GM12865 (cell line): ENCODE data around the gene SMIM38.

Experiments
- DNase-seq: peaks from one replicate; pipeline ENCODE4 v3.0.0; 2010; ENCODE audit warnings: low read depth
- H3K4me3 ChIP-seq: 2 replicates; pipeline ENCODE4 v1.5.1; 2011; ENCODE audit warnings: mild to moderate bottlenecking, low read depth, low read length, control low read depth
- TF ChIP-seq, protein P1 (sequence below): IDR thresholded peaks from 2 replicates; pipeline ENCODE4 v1.5.1; 2011; ENCODE audit warnings: low read length, control low read depth, low read depth, inconsistent platforms; ENCODE audit not compliant: insufficient read depth; ENCODE audit errors: missing control alignments

SMIM38 gene

DNA sequence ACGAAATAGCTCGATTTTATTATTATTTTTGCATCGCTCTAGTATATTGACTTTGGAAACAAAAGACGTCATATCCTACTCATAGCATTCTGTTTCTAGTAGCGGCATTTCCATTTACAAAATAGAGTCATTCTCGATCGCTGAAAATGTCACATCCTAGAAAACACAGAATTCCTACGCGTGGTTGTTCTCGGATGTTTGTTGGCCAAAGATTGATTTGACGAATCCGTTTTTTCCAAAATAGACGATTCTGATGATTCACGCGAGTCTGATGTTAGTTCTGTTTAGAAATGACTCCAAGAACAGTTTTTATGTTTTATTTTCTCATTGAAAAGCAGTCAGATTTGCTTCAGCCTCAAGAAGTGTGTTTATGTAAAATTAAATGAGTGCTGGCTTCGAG lies 47.6 kb downstream of the SMIM38 start:
- TF ChIP-seq, protein P1, sequence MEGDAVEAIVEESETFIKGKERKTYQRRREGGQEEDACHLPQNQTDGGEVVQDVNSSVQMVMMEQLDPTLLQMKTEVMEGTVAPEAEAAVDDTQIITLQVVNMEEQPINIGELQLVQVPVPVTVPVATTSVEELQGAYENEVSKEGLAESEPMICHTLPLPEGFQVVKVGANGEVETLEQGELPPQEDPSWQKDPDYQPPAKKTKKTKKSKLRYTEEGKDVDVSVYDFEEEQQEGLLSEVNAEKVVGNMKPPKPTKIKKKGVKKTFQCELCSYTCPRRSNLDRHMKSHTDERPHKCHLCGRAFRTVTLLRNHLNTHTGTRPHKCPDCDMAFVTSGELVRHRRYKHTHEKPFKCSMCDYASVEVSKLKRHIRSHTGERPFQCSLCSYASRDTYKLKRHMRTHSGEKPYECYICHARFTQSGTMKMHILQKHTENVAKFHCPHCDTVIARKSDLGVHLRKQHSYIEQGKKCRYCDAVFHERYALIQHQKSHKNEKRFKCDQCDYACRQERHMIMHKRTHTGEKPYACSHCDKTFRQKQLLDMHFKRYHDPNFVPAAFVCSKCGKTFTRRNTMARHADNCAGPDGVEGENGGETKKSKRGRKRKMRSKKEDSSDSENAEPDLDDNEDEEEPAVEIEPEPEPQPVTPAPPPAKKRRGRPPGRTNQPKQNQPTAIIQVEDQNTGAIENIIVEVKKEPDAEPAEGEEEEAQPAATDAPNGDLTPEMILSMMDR: no peak
- no peak for DNase-seq
- no peak overlapping the region for H3K4me3 ChIP-seq

DNA sequence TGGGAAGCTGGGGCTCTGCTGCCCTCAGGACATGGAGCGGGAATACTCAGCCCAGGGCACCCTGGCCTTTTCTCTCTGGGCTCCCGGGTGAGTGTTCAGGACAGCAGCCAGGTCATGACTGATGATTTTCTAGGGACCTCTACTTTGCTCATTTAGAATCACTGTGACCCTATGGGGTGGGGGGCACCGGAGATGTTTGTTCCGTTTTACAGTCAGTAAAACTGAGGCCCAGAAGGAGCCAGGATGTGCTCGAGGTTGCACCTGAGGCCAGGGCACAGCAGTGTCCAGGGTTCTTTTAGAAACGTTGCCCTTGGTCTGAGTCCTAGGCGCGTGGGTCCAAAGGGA lies 48.1 kb downstream of the SMIM38 start:
- no peak for DNase-seq
- TF ChIP-seq, protein P1: no peak
- H3K4me3 ChIP-seq: no peak overlapping the region

DNA sequence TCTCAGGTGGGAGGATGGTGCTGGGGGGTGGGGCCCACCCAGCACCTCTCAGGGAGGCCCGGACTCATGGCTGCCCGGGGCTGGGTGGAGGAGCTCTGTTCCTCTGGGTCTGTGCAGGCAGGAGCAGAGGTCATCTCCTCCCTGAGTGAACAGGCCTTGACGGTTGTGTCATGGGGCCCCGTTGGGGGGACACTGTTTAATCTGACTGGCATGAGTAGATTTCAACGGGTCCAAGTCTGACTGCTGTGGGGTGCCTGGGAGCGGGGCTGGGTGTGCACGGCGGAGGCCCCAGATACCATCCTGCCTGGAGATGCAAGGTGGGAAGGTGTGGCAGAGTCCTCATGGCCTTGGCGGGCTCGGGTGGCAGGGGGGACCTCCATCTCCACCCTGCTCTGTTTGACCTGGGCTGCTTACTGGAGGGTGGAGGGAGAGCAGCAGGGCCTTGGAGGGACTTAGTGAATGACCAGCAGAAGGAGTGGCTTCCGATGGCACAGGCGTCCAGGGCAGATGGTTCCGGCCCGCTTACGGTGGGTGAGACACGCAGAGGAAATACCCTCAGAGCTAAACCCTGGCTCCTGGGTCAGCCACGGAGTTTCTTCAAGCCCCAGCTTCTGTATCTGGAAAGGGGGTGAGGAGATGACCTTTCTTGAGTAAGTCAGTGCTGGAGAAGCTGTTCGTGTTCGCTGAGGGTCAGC lies 48.7 kb downstream of the SMIM38 start:
- TF ChIP-seq, protein P1: no peak
- no peak for DNase-seq
- no peak overlapping the region for H3K4me3 ChIP-seq

DNA sequence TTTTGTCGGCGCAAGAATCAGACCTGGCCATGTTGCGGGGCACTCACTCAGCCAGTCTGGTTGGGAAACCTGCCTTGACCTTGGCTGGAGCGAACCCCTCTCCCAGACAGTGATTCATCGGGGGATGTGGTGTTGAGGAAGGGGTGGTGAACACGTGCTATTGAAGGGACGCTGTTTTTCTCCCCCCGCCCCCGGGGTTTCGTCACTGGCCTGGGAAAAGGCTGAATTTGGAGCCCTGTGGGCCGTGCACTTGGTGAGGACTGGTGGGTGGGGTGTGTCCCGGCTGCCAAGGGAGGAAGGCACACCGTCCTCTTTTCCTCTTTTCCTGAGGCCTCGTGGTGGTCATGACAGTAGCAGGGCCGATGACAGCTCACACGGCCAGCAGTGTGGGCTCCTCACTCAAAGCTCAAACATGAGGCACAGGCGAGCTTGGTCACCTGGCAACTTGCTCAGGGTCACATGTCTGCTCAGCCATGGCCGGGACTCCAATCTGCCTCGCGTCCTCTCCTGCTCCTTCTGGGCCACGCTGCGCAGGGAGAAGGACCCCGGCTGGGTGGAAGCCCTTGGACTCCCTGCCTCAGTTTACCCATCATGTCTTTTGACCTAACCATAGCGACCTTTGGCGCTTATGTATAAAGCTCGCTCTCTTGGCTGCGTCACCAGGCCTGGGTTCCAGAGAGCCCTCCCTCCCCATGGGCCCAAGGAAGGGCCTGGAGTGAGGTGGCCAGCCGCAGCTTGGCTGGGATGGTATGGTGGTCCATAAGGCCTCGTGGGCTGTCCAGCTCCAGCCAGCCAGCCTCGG lies 49.4 kb downstream of the SMIM38 start:
- TF ChIP-seq, protein P1: no peak
- no peak overlapping the region for H3K4me3 ChIP-seq
- no peak for DNase-seq
